SK-N-MC (cell line): ENCODE measurements around the gene ZNF81.

Experiments used
- DNase-seq: peaks from one replicate; pipeline ENCODE4 v3.0.0-alpha.2; 2011; ENCODE audit warnings: low read depth, low spot score
- H3K27ac ChIP-seq: fragments of 200-600 bp; sonication (generic); 2 replicates; pipeline ENCODE4 v1.5.1; 2016; ENCODE audit warnings: mixed run types
- H3K36me3 ChIP-seq: fragments of 200-600 bp; sonication (generic); 2 replicates; pipeline ENCODE4 v1.6.1; 2017; ENCODE audit warnings: antibody characterized with exemption, low read length, mixed read lengths; ENCODE audit not compliant: insufficient read depth
- H3K4me3 ChIP-seq: fragments of 200-600 bp; sonication (generic); 2 replicates; pipeline ENCODE4 v1.5.1; 2016
- H3K9ac ChIP-seq: fragments of 200-600 bp; sonication (generic); 2 replicates; pipeline ENCODE4 v1.8.0; 2017; ENCODE audit warnings: mixed run types, mixed read lengths; ENCODE audit not compliant: insufficient read length
- H3K9me3 ChIP-seq: fragments of 200-600 bp; sonication (generic); 2 replicates; pipeline ENCODE4 v1.6.1; 2017; ENCODE audit warnings: low read depth, mild to moderate bottlenecking, antibody characterized with exemption, low read length, moderate library complexity, mixed read lengths
- EZH2 ChIP-seq: fragments of 200-600 bp; sonication (generic); IDR thresholded peaks from one replicate; pipeline ENCODE4 v1.6.1; 2017; ENCODE audit warnings: antibody characterized with exemption
- FOXP2 ChIP-seq: optimal IDR thresholded peaks from 2 replicates; pipeline ENCODE3; 2011; ENCODE audit warnings: mild to moderate bottlenecking, moderate library complexity; ENCODE audit not compliant: insufficient read depth; ENCODE audit errors: extremely low read length, control extremely low read depth
- POLR2AphosphoS5 ChIP-seq: IDR thresholded peaks from 2 replicates; pipeline ENCODE4 v1.6.1; 2012; ENCODE audit warnings: mild to moderate bottlenecking, low read depth, low read length, borderline replicate concordance

The ZNF81 gene

DNA sequence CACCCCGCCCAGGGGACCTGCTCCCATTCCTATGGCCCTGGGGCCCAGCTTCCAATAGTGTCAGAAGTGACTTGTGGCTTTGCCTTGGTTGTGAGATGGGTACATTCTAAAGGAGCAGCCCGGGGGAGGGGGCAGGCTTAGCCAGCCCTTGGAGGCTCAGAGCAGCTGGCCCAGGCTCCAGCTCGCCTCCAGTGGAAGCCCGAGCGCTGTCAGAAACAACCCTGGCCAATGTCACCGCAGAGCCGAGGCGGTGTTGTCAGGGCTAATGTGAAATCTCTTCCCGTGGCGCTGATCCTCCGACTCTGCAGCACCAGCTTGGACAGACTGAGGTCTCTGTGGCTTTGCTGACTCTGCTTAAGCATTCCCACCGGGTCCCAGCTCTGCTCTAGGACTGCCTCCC lies 29.2 kb upstream of the ZNF81 start:
- no peak for TF ChIP-seq POLR2AphosphoS5
- no peak for TF ChIP-seq FOXP2
- no peak for TF ChIP-seq EZH2
- no peak overlapping the region for H3K27ac ChIP-seq
- no peak for DNase-seq
- no peak overlapping the region for H3K4me3 ChIP-seq
- no peaks in the 10 kb centered on the region for H3K36me3 ChIP-seq
- H3K9ac ChIP-seq = no peak overlapping the region
- no peaks in the 10 kb centered on the region for H3K9me3 ChIP-seq

- no peak overlapping the region for H3K27ac ChIP-seq
- no peaks in the 10 kb centered on the region for H3K36me3 ChIP-seq
- H3K4me3 ChIP-seq = no peak overlapping the region
- no peak for DNase-seq
- no peaks in the 10 kb centered on the region for H3K9me3 ChIP-seq
- H3K9ac ChIP-seq = no peak overlapping the region
- no peak for TF ChIP-seq POLR2AphosphoS5
- TF ChIP-seq EZH2 = no peak
- no peak for TF ChIP-seq FOXP2
Observed at GRCh38 chrX:47808904-47809788, 27.6 kb upstream of the ZNF81 start.

DNA sequence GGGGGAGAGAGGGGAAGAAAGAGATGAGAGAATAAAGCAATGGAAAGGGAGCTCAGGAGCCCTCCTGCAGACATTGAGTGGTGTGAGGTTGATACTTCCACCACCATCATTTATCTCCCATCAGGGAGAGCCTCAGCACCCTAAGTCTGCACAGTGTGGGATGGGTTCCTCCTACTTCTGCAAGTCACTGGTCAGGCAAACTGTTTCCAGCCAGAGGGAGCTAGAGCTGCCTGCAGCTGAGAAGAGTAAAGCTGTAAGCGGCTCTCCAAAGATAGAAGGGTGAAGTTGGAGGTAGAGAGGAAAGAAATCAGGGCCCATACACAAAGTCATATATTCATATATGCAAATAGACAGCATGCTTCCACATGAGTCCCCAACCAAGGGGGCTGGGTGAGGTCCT lies 21.9 kb upstream of the ZNF81 start:
- no peak overlapping the region for H3K27ac ChIP-seq
- no peak for TF ChIP-seq POLR2AphosphoS5
- TF ChIP-seq FOXP2 = no peak
- no peak for TF ChIP-seq EZH2
- H3K4me3 ChIP-seq = no peak overlapping the region
- H3K36me3 ChIP-seq = no peaks in the 10 kb centered on the region
- H3K9me3 ChIP-seq = no peaks in the 10 kb centered on the region
- no peak for DNase-seq
- H3K9ac ChIP-seq = no peak overlapping the region

DNA sequence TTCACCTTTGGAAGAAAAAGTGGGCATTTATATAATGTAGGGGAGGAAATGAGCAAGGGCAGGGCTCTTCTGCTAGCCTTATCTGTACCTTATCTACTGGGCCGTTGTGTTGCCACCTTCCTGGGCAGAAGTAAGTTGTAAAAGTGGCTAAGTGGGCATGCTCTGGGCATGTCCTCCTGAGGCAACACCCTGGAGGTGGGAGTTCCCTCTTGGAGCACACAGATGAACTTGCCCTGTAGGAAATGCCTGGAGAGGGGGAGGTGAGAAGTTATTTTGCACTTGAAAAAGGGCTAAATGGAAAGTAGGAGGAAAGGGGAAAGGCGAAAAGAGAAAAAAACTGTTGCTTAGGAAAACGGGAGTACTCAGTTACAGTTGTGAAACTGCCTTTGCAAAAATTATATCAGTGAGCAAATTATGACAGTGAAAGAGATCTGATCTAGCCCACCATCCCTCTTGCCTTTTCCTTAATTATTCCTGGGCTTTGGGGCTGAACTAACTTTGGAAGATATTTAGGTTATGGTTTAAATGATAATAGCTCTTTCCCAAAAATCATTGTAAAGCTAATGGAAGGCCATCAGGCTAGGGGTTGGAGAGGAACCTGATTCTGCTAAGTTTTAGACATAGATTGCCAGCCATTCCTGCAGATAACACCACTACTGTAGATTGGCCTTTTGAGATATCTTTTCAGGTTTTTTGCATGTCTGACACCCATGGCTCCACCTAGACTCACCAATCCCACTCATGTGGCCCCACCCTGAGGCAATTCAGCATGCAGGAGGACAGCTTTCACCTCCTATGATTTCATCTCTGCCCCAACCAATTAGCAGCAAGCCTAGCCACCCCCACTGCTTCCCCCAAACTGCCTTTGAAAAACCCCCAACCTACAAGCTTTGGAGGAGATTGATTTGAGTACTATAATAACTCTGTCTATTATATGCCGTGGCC lies 20.5 kb upstream of the ZNF81 start:
- H3K9ac ChIP-seq = no peak overlapping the region
- no peak for DNase-seq
- H3K36me3 ChIP-seq = no peaks in the 10 kb centered on the region
- TF ChIP-seq FOXP2 (no peak), POLR2AphosphoS5 (no peak), EZH2 (no peak)
- no peaks in the 10 kb centered on the region for H3K9me3 ChIP-seq
- no peak overlapping the region for H3K27ac ChIP-seq
- H3K4me3 ChIP-seq = no peak overlapping the region

- H3K9ac ChIP-seq = no peak overlapping the region
- no peak for DNase-seq
- no peak for TF ChIP-seq POLR2AphosphoS5
- TF ChIP-seq EZH2 = no peak
- no peak for TF ChIP-seq FOXP2
- no peaks in the 10 kb centered on the region for H3K36me3 ChIP-seq
- H3K27ac ChIP-seq = no peak overlapping the region
- H3K4me3 ChIP-seq = no peak overlapping the region
- H3K9me3 ChIP-seq = no peaks in the 10 kb centered on the region
Observed at GRCh38 chrX:47817421-47817820, 19.3 kb upstream of the ZNF81 start.

- H3K4me3 ChIP-seq = no peak overlapping the region
- no peak overlapping the region for H3K27ac ChIP-seq
- H3K36me3 ChIP-seq = no peaks in the 10 kb centered on the region
- DNase-seq = no peak
- TF ChIP-seq FOXP2 (no peak), EZH2 (no peak), POLR2AphosphoS5 (no peak)
- H3K9me3 ChIP-seq = no peaks in the 10 kb centered on the region
- H3K9ac ChIP-seq = no peak overlapping the region
Observed at GRCh38 chrX:47817897-47818296, 18.8 kb upstream of the ZNF81 start.

DNA sequence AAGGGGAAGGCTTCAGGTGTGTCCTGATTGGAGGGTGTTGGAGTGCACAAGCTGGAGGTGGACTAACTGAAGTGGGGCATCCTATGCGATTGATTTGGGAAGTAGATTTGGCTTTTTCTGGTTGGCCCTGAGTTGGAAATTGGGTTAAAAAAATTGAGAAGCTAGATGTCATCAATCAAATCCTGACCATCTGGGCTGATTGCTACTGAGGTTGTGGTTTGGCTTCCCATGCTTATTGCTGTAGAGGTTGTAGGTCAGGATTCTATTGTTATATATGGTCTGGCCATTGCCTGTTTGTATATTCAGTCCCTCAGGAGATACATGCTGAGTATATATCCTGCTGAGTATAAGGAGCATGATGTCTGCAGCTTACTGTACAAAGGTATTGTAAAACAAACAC lies 7.7 kb upstream of the ZNF81 start:
- no peak overlapping the region for H3K27ac ChIP-seq
- no peaks in the 10 kb centered on the region for H3K36me3 ChIP-seq
- H3K9ac ChIP-seq = no peak overlapping the region
- H3K9me3 ChIP-seq = no peaks in the 10 kb centered on the region
- TF ChIP-seq FOXP2 = no peak
- TF ChIP-seq EZH2 = no peak
- no peak for TF ChIP-seq POLR2AphosphoS5
- DNase-seq = no peak
- H3K4me3 ChIP-seq = no peak overlapping the region

DNA sequence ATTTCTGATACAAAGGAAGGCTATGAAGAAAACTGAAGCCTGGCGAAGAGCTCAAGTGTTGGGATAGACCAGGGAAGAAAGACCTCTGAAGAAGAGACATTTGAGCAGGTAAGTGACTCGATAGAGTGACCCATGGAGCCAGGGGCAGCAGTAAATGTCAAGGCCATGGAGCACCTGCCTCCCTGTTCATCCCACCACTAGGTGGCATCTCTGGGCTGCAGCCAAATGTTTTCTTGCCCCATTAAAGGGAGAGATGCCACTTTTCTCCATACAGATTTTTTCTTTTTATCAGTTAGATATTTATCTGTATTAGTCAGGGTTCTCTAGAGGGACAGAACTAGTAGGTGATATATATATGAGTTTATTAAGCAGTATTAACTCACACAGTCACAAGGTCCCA lies 4.9 kb upstream of the ZNF81 start:
- Histone ChIP-seq H3K27ac (no peak overlapping the region), H3K9ac (no peak overlapping the region), H3K36me3 (no peaks in the 10 kb centered on the region), H3K9me3 (no peaks in the 10 kb centered on the region), H3K4me3 (no peak overlapping the region)
- DNase-seq = no peak
- TF ChIP-seq FOXP2 = no peak
- TF ChIP-seq EZH2 = no peak
- TF ChIP-seq POLR2AphosphoS5 = no peak
